LHCN-M2 (cell line): ENCODE measurements around the gene DNAI2. TPM values are rescaled to one million over a fixed set of nuclear protein-coding genes. Genes with fewer than 3 reads are reported as not detected.
"Not testable (repeated sequence)": the region's sequence is repeated elsewhere in the genome, so short reads cannot be mapped to it uniquely, and the experiment has no call there.

Experiments used
- DNase-seq: peaks from one replicate; pipeline ENCODE4 v3.0.0-alpha.2; 2012; ENCODE audit warnings: low read depth
- total RNA-seq: library from RNA; depleted of rRNA; stranded (reverse); fragments of >200 nt; gene quantifications from 2 replicates; pipeline ENCODE4 v1.2.3, GENCODE V29; 2014

DNAI2 gene
- total RNA-seq, 1 experiment from 2014 or later: not detected

DNA sequence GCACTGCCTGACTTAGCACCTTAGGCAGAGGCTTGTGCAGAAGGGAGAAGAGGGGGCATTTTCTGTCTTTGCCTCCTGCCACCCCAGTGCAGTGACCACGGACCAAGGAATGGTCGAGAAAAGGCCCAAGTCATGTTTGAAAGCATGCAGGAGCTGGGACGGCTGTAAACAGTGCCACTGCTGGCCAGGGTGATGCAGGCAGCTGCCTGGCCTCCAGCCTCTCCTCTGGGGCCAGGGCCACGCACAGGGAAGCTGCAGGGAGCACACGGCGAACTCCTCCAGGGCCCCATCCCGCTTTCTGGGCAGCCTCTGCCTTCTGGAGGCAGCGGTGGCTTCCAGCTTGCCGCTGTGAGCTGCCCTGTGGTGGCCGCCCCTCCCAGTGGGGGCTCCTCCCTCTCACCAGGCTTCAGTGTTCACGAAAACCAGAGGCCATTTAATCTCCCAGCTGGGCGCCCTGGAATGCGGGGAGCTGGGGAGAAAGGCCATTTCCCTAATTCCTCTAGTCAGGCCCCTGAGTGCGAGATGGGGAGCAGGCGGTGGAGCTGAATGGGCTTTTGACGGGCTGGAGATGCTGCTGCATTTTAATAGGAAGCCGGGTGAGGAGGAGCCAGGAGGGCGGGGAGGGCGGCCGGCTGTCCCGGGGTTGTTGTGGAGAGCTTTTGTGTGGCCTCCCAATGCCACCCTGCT lies 28.7 kb upstream of the DNAI2 start:
- DNase-seq: no peak

DNA sequence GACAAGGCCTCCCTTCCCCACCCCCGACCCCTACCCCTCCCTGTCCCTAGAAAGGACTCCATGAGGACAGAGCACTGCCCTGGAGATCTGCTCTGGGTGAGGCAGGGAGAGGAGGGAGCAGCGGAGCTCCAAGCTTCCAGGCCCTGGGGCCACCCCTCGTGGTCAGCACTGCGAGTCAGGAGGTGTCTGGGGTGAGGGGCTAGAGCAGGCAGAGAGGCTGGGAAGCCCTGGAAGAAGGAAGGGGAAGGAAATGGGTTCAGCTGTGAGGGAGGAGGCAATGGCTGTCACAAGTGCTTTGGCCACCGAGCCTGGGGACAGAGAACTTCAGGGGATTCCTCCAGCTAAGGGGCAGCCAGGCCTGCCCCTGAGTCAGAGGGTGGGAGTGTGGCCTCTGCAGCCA lies 28.2 kb upstream of the DNAI2 start:
- no peak for DNase-seq

DNA sequence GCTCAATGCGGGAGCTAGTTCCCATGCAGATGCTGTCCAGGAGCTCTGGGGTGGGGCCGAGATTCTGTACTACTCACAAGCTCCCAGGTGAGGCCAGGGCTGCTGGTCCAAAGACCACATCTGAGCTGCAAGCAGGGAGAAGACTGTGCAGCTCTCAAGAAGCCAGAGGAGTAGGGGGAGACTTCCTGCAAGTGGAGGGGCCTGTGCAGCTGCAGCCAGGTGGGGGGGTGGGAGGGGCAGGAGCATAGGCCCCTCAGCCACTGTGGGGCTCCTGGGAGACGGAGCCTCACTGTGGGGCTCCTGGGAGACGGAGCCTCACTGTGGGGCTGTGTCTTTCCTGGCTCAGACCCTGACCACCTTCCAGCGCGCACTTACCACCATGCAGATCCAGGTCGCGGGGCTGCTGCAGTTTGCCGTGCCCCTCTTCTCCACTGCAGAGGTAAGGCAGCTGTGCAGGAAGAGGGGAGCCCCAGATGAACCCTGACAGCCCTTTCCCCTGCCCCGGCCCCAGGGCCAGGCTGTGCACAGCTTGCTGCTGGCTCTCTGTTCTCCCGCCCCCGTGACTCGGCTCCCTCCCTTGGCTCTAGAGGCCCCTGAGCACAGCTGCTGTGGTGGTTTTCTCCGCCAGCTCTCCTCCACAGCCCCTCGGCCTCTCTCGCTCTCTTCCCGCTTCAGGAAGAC lies 24.3 kb upstream of the DNAI2 start:
- DNase-seq: no peak

DNA sequence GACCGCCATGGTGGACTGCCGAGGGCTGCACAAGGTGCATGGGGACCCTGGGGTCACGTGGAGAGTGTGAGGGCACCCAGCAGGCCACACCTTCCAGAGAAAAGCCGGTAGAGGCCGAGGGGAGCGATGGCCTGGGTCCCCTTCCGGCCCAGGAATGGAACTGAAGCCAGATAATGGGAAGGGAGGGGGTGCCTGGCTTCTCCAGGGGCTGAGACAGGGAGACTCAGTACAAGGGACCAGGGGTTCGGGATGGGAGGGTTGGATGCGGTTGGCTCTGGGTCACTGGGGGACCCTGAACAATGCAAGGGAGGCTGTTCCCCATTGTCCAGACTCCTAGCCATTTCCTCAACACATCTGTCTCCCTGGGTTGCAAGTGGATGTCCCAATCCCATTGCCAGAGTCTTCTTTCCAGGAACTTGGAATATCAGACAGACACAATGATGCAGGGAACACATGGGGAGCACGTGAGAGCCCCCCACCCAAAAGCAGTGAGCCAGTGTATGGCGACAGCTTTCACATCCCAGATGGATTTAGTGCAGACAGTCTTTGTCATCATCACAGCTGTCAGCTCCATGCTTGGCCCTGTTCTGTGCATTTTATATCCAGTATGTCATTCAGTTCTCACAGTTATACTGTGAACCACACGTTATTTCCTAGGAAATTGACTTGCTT lies 23.6 kb upstream of the DNAI2 start:
- DNase-seq: no peak

DNA sequence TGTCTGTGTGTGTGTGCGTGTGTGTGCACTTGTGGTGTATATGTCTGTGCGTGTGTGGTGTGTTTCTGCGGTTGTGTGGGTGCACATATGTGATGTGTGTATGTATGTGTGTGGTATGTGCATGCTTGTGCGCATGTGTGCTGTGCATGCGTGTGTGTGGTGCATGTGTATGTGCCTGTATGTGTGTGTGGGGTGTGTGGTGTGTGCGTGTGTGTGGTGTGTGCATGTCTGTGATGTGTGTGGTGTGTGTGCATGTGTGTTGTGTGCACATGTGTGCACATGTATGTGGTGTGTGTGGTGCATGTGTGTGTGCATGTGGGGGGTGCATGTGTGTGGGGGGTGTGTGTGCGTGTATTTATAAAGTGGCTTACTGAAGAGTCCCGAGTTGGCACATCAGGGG lies 23.0 kb upstream of the DNAI2 start:
- DNase-seq: no peak

DNA sequence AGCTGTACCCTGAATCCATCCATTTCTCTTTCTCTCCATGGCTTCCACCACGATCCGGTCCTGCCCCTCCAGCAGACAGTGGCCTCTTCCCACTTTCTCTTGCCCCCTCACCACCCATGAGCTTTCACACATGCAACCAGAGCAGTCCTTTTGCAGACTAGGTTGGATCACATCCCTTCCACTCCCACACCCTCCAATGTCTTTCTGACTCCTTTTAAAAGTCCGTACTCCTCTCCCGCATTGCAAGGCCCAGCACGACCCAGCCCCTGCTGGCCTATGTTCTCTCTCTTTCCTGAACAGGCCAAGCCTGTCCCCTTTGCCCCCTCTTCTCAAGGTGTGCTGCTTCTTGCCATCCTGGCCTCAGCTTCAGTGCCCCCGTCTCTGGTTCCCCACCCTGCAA lies 22.5 kb upstream of the DNAI2 start:
- DNase-seq: no peak

DNA sequence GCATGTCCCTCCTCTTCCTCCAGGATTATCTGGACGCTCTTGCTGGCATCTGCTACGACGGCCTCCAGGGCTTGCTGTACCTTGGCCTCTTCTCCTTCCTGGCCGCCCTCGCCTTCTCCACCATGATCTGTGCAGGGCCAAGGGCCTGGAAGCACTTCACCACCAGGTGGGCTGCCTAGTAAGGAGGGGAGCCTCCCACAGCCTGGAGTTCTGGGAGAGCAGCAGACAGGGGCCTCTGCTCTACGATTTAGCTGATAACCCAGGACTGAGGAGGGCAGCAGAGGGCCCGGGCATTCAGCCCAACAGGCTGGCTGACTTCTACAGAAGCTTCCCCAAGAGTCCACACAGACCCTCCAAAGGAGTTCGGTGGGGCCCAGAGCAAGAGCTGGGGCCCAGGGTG lies 21.8 kb upstream of the DNAI2 start:
- DNase-seq: no peak

DNA sequence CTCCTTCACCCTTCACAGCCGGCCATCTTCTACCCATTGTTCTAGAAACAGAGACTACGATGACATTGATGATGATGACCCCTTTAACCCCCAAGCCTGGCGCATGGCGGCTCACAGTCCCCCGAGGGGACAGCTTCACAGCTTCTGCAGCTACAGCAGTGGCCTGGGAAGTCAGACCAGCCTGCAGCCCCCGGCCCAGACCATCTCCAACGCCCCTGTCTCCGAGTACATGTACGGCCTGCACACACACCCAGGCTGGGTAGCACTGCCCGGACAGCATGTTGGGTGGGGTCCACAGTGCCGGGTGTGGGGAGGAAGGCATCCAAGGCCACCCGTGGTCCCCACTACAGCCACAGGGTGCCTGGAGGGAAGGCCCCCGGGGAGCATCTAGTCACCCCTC lies 21.0 kb upstream of the DNAI2 start:
- no peak for DNase-seq

DNA sequence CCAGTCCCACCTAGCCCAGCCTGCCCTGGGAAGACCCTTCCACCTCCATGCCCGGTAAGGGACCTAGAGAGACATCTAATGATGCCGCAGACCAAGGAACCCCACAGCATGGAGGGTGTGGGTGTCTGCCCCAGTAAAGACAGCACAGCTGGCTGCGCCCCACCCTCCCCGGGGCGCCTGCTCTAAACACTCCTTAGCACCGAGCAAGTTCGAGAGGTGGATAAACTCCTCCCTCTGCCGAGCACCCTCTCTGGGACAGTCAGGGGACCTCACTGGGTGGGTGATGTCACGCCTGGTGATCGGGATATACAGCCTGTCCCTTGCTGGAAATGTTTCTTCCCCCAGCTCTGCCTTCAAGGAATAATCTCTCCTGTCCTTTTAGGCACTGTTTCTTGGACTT lies 16.7 kb upstream of the DNAI2 start:
- DNase-seq: no peak

DNA sequence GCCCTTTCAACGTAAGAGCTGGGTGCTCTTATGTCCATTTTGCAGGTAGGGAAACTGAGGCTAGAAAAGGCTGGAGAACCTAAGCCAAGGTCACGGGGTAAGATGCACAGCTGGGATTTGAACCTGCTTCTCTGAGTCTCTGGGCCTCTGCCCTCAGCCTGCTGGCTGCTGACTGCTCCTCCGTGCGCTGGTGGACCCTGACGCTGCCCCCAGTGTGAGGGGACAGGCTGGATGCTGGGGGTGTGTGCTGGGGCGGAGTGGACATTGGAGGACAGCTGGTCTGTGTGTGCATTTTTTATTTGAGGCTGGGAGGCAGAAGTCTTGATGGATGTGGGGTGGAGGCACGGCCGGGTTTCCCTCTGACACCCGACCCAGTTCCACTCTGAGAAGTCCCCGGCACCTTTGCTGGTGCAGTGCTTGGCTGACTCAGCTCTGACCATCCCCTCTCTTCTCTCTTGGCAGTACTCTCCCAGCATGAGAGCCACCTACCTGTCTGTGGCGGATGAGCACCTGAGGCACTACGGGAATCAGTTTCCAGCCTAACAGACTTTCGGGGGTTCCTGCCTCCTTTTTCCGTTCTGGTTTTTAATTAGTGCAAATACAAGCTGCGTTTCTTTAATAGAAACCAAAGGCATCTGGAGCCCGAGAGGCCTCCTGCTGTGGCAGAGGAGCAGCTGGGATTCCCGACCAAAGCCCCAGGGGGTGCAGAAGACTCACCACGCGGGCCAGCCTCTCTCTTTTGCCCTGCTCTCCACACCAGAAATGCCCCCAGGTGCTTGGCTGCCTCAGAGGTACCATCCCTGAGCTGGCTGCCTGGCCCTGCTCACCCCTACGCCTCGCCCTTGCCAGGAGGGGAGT lies 14.1 kb upstream of the DNAI2 start:
- no peak for DNase-seq

DNA sequence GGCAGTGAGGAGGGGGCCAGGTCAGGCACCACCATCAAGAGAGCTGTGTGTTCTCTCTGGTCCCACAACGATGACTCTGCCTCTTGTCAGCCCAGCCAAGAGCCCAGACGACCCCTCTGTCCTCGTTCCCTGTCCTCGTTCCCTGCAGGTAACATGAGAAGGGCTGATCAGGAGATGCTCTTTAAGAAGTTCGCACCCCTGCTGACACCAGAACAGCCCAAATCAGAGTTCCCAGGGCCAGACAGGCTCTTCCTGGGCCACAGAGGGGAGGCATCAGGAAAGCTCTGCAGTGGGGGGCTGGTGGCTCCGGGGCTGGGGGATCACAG lies 13.5 kb upstream of the DNAI2 start:
- DNase-seq: no peak

DNA sequence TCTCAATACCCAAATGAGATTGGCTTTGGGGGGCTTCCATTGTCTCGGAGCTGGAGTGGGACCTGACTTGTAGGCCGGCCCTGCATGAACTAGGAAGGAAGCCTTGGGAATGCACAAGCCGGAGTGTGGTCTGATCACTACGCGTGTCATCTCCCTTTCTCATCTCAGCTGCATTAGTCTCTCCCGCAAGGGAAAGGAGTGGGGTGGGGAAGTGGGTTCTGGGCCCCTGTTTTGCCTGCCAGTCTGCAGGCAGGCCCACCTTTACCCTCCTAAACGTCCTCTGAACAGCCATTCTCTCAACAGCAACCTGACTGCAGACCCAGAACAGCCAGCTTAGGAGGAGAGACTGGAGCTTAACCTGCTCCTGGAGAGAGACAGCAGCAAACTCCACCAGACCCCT lies 11.4 kb upstream of the DNAI2 start:
- DNase-seq: no peak

DNA sequence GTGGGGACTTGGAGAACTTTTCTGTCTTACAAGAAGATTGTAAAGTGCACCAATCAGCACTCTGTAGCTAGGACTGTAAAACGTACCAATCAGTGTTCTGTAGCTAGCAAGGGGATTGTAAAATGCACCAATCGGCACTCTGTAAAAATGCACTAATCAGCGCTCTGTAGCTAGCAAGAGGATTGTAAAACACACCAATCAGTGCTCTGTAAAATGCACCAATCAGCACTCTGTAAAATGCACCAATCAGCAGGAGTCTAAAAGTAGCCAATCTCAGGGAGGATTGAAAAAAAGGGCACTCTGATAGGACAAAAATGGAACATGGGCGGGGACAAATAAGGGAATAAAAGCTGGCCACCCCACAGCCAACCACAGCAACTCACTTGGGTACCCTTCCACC lies 7.0 kb upstream of the DNAI2 start:
- DNase-seq: not testable (repeated sequence)

DNA sequence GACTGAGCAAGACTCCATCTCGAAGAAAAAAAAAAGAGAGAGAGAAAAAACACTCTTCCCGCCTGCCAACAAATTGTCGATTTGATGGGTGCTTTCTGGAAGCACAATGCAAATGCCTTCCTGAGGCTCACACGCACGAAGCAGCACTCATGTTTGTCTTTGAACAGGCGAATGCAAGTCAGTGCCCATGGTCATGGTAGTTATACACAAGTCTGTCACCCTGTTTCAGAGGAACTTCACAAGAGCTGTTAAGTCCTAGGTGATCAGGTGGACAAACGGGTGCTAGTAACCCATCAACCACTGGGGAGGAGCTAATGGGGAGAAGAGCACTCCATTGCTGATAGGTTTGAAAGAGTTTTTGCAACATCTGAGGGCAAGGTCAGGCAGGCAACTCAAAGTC lies 6.5 kb upstream of the DNAI2 start:
- DNase-seq: no peak

DNA sequence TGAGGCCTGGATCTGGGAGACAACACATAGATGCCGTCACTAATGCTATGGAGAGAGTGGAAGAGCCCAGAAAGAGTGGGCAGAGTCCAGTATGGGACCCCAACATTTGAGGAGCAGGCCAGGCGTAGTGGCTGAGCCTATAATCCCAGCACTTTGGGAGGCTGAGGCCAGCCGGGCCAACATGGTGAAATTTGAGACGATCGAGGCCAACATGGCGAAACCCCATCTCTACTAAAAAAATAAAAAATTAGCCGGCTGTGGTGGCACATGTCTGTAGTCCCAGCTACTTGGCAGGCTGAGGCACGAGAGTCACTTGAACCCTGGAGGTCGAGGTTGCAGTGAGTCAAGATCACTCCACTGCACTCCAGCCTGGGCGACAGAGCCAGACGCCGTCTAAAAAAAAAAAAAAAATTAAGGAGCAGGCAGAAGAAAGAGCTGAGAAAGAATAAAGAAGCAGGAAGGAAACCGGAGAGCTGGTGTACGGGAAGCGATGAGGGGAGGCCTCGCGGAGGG lies 6.0 kb upstream of the DNAI2 start:
- no peak for DNase-seq

DNA sequence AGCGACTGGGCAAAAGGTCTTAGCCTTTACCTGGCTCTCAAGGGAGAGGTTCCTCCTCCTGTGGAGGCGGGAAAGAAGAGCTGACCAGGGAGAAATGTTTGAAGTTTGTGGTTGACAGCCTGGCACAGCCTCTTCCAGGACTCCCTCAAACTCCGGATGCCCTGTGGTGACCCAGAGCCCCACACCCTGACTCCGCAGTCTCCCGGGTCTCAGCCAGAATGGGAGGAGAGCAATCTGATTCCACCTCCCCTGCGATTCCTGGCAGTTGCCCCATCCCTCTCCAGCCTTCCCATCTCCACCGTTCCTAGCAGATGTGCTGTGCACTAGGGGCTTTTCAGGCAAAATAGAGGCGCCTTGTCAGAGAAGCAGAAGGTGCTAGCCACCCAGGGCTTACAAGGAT lies 5.5 kb upstream of the DNAI2 start:
- DNase-seq: no peak

DNA sequence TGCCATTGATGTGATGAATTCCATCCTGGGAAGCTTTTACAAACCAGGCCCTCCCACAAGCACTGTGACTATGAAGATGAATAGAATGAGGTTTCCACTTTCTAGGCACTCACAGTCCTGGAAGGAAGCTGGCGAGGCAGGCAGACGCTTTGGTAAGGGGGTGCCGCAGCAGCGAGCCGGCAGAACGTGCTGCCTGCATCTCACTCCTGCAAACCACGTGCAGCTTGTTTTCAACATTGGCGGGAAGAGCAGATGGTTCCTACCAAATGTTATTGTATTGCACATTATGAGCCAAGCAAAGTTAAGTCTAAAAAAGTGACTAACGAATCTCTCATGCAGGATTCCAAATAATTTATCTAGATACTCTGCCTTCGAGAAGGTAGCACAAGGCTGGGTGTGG lies 3.7 kb upstream of the DNAI2 start:
- DNase-seq: no peak

DNA sequence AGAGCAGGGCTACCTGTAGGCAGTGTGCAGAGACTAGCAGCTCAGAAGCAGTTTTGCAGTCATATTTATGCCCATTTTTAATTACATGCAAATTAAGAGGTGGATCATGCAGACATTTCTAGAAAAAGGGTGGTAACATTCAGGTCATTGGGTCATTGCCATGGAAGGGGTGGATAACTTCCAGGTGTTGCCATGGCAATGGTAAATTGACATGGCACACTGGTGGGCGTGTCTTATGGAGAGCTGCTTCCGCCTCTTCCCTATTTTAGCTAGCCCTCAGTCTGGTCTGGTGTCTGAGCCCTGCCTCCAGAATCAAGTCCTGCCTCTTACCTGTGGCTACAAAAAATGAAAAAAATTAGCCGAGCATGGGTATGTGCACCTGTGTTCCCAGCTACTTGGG lies 2.8 kb upstream of the DNAI2 start:
- DNase-seq: no peak

DNA sequence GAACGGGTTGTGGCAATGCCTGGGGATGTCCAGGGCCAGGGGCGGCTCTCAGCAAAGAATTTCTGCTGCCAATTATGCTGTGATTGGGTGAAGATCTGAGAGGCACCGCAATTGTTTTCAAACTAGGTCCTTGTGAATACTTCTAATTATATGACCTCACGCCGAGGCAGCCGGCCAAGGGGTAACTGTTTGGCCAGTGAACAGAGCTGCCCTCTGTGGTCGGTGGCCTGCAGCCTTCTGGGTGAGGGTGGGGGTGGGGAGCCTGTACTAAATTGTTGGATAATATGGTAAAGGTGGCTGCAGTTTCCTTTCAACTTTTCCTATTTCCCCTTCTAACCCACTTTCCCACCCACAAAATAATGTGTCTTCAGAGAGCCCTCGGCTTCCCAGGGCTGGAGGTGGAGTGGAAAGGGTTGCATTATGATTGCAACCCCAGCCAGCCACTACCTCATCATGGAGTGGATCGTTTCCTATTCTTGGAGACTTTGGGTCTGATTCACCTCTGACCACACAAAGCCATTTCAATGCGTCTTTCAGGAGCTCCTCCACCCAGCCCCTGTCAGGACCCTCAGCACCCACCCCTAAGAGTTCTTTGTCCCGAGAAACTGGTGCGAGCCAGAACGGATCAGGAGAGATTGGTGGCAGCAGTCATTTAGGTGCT lies 2.0 kb upstream of the DNAI2 start:
- no peak for DNase-seq

DNA sequence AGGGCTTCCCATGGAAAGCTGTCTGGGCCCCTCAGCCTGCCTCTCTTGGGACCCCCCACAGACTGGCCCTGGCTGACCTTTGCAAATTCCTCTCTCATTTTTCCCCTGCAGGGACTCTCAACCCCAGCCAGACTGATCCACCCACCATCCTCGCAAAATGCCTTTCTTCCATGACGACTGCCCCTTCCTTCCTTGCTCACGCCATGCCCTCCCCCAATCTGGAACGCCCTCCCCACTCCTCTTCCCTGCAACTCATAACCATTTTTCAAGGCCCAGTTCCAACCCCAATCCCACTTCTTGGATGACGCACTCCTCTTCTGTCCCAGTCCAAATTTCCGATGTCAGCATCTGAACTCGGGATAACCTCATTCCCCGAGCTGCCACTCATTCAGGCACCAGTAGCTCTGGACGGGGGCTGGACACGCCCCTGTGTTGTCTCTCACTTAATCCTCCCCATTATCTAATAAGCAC lies 1.3 kb upstream of the DNAI2 start:
- no peak for DNase-seq

DNA sequence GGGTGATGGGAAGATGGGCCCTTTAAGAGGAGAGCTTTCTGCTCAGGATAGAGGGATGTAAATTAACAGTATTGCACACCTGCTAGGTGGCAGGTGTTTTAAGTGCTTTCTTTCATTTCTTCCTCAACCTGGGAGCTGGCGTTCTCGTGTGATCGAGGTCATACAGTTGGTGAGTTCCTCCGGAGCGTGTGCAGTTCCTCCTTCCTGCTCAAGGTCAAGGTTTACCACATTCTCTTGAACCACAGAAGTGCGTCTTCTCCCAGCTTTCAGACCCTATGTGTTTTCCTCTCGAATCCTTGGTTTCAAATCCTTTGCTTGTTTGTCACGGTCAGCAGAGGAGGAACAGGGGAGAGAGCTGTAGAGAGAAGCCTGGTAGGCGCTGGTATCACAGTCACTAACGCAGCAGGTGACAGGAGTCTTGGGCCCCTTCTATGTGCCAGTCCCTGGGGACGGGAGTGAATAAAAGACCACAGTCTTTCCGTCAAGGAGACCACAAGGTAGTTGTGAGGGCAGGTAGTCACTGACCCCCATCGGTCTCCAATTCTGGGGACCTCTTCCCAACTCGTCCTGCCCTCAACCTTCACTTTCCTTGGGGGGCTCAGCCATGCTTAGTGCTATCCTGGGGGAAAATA lies 791 bp downstream of the DNAI2 start:
- no peak for DNase-seq
